Ovary (tissue), 9 donors: Measurements from ENCODE around the gene OR10J5. TPM values are rescaled to one million over a fixed set of nuclear protein-coding genes. Genes with fewer than 3 reads are reported as not detected.

Experiments used
- DNase-seq, 5 donors: peaks; one replicate each; pipeline ENCODE4 v3.0.0-alpha.2; 2019 to 2020
- H3K27ac ChIP-seq, 2 donors: fragments of 200-600 bp; one replicate each; pipeline versions ENCODE4 v1.5.1 to v1.8.0; 2019 to 2022
- H3K27me3 ChIP-seq: fragments of 200-600 bp; one replicate; pipeline ENCODE4 v1.8.0; 2022
- H3K36me3 ChIP-seq: fragments of 200-600 bp; sonication (generic); one replicate; pipeline ENCODE4 v1.5.1; 2019
- H3K4me1 ChIP-seq: one replicate; pipeline ENCODE4 v1.8.1; 2013; ENCODE audit warnings: mild to moderate bottlenecking, moderate library complexity; ENCODE audit not compliant: insufficient read depth
- H3K4me3 ChIP-seq: fragments of 200-600 bp; sonication (generic); one replicate; pipeline ENCODE4 v1.5.1; 2017
- H3K9me3 ChIP-seq, 2 donors: fragments of 200-600 bp in 1 of 2; sonication (generic) in 1 of 2; one replicate each; pipeline versions ENCODE4 v1.5.1 to v1.8.1; 2013 to 2019; ENCODE audit warnings: mild to moderate bottlenecking in 1 of 2, moderate library complexity in 1 of 2
- EP300 ChIP-seq: sonication (generic); formaldehyde crosslinking; IDR thresholded peaks from one replicate; pipeline ENCODE4 v1.6.1; 2017; ENCODE audit warnings: antibody characterized with exemption
- POLR2A ChIP-seq: fragments of 450-650 bp; IDR thresholded peaks from one replicate; pipeline ENCODE4 v1.6.1; 2017; ENCODE audit warnings: antibody characterized with exemption, mild to moderate bottlenecking, moderate library complexity
- WGBS, 3 donors: extraction: QIAGEN DNeasy Blood & Tissue Kit in 1 of 3; methylation state at CpG; one replicate each; pipeline versions ENCODE4 v1.1.5 to v1.1.7; 2013 to 2017; 5-methylcytosine and 5-hydroxymethylcytosine counted together
- intact Hi-C, 4 donors: fragments of 100-400 bp; cut with DNase I; formaldehyde crosslinking; loops; one replicate each; pipeline versions ENCODE4 v1.11.0 to v1.15.1; 2022 to 2023
- polyA plus RNA-seq, 2 donors: library from polyadenylated mRNA; stranded (reverse); fragments of 200-250 nt in 1 of 2; fragments of 350-450 nt in 1 of 2; fragmentation: Illumina TruSeq in 1 of 2; extraction: RNeasy Lipid Tissue Mini Kit (QIAGEN cat#74804) in 1 of 2; gene quantifications; one replicate each; pipeline ENCODE4 v1.2.3, GENCODE V29; 2013 to 2014
- total RNA-seq, 7 donors: library from RNA; depleted of rRNA in 2 of 7; stranded (reverse); fragments of >200 nt in 2 of 7; fragmentation: NEBNext Ultra II Directional in 3 of 7; extraction: Animal tissue kit (Norgen Biotek cat#: 25700) in 3 of 7; gene quantifications; one replicate each; pipeline versions ENCODE4 v1.1.0 to v1.2.4, GENCODE V29; 2016 to 2023
- TF ChIP-seq, protein P1 (sequence below), 3 donors: fragments of 450-650 bp in 2 of 3; fragments of 200-600 bp in 1 of 3; IDR thresholded peaks; one replicate each; pipeline versions ENCODE4 v1.5.1 to v1.8.0; 2016 to 2022; ENCODE audit warnings: antibody characterized with exemption in 3 of 3, mild to moderate bottlenecking in 1 of 3
- donor health status: DM: no; HTN: no; CAD: no; lungs with moderate emphysema.
- donor health status: DM: no; HTN: no; CAD: no.
- donor health status: Bipolar disorder and iron deficiency.
- donor health status: DM: yes; HTN: yes; CAD: no.
- donor health status: DM: no; HTN: no; CAD: no.
- donor health status: DM: yes; HTN: yes; CAD: no.

Gene OR10J5
- total and polyA plus RNA-seq, 9 donors: not detected

DNA sequence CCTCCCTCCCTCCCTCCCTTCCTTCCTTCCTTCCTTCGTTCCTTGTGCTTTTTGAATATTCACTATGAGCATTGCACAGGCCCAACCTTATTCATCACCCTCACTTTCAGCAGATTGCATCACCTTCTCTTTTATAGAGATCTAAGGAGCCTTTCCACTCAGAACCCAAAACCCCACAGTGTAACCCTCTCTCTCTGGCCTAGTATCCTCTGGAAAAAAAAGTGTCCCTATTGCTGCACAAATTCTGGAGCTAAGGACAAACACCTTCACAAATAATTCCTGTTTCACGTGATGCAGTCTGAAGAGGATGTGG lies 25.6 kb downstream of the OR10J5 start:
- H3K27ac ChIP-seq: no peak overlapping the region
- no peaks in the 10 kb centered on the region for H3K36me3 ChIP-seq
- H3K27me3 ChIP-seq: no peaks in the 10 kb centered on the region
- no peaks in the 10 kb centered on the region for H3K9me3 ChIP-seq
- TF ChIP-seq POLR2A (no peak), EP300 (no peak)
- TF ChIP-seq, protein P1, sequence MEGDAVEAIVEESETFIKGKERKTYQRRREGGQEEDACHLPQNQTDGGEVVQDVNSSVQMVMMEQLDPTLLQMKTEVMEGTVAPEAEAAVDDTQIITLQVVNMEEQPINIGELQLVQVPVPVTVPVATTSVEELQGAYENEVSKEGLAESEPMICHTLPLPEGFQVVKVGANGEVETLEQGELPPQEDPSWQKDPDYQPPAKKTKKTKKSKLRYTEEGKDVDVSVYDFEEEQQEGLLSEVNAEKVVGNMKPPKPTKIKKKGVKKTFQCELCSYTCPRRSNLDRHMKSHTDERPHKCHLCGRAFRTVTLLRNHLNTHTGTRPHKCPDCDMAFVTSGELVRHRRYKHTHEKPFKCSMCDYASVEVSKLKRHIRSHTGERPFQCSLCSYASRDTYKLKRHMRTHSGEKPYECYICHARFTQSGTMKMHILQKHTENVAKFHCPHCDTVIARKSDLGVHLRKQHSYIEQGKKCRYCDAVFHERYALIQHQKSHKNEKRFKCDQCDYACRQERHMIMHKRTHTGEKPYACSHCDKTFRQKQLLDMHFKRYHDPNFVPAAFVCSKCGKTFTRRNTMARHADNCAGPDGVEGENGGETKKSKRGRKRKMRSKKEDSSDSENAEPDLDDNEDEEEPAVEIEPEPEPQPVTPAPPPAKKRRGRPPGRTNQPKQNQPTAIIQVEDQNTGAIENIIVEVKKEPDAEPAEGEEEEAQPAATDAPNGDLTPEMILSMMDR (IDR thresholded peaks at IDR 0.05): no peak
- intact Hi-C loops: no loop called here
- no peaks in the 10 kb centered on the region for H3K4me1 ChIP-seq
- DNase-seq: no peak
- no peak overlapping the region for H3K4me3 ChIP-seq
- WGBS, 3 donors: 51 to 68% (median 57%) methylated on average over 2 of the region's 2 CpGs

DNA sequence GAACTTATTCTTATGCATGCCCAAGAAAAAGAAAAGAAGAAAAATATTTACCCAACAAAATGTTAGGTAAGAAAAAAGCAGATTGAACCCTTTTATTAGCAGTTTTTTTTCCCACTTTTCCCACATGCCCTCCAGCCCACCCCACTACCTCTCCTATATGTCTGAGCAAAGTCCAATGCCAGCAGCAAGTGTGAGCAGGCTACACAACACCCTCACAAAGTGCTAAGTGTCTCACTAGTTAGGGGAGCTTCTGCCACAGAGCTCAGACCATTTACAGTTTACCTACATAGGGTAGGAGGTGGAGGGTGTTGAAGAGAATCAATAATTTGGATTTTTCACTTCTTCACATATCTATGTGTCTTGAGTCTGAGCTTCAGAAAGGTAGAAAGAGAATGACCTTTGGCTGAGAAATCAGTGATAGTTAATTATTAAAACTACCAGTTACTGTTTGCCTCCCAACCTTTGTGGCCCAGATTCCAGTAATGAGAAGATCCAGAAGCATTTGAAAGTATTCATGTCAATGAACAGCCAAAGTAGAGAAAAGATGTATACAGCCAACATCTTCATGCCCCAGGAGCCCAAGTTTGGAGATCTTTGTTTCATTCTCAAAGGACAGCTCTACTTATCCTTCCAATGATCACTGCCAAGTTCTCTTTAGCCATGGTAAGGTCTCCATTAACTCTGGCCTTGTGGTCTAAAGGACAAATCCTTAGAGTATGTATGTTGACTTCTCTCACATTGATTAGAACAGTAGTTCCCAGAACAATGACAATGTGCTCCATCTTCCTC lies 26.2 kb downstream of the OR10J5 start:
- H3K9me3 ChIP-seq: no peaks in the 10 kb centered on the region
- no peaks in the 10 kb centered on the region for H3K4me1 ChIP-seq
- no peak overlapping the region for H3K4me3 ChIP-seq
- H3K27me3 ChIP-seq: no peaks in the 10 kb centered on the region
- no peak overlapping the region for H3K27ac ChIP-seq
- no peak for TF ChIP-seq POLR2A
- TF ChIP-seq, protein P1 (IDR thresholded peaks at IDR 0.05): no peak
- TF ChIP-seq EP300: no peak
- H3K36me3 ChIP-seq: no peaks in the 10 kb centered on the region
- intact Hi-C loops: no loop called here
- DNase-seq: no peak

DNA sequence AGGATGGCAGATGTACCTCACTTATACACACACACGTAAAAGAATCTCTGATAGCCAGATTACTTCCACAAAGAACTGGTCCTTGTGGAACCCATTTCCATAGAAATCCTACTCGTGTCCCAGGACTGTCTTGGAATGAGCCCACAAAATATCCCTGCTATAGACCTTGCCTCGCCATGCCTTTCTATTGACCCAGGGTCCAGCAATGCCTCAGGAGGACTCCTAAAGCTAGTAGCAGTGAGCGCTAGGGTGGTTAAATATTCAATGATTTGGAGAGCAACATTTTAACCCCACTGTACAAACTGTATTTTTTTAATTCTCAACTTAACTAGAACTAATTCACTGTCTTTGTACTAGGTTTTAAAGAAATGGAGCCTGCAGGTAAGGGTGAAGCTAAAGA lies 26.9 kb downstream of the OR10J5 start:
- intact Hi-C loops: no loop called here
- Histone ChIP-seq H3K27ac (no peak overlapping the region), H3K36me3 (no peaks in the 10 kb centered on the region), H3K9me3 (no peaks in the 10 kb centered on the region), H3K4me1 (no peaks in the 10 kb centered on the region), H3K4me3 (no peak overlapping the region), H3K27me3 (no peaks in the 10 kb centered on the region)
- 53 to 57% (median 56%) methylated on average over 4 of the region's 4 CpGs for WGBS, 3 donors
- DNase-seq: no peak
- TF ChIP-seq EP300 (no peak), POLR2A (no peak)
- TF ChIP-seq, protein P1 (IDR thresholded peaks at IDR 0.05): no peak

DNA sequence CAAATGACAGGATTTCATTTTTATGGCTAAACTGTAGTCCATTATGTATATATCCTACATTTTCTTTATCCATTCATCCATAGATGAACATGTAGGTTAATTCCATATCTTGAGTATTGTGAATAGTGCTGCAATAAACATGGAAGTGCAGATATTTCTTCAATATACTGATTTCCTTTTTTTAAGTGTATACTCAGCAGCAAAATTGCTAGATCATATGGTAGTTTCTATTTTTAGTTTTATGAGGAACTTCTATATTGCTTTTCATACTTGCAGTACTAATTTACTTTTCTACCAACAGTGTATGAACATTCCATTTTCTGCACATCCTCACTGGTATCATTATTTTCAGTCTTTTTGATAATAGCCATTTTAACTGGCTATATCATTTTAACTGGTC lies 30.1 kb downstream of the OR10J5 start:
- TF ChIP-seq EP300 (no peak), POLR2A (no peak)
- TF ChIP-seq, protein P1 (IDR thresholded peaks at IDR 0.05): no peak
- no peaks in the 10 kb centered on the region for H3K36me3 ChIP-seq
- no peak for DNase-seq
- H3K4me1 ChIP-seq: no peaks in the 10 kb centered on the region
- H3K9me3 ChIP-seq: no peaks in the 10 kb centered on the region
- no peaks in the 10 kb centered on the region for H3K27me3 ChIP-seq
- no peak overlapping the region for H3K4me3 ChIP-seq
- intact Hi-C loops: no loop called here
- no peak overlapping the region for H3K27ac ChIP-seq
